Dermis microvascular lymphatic vessel endothelial cell (primary cell): ENCODE results near the gene DIPK1A. TPM values are rescaled to one million over a fixed set of nuclear protein-coding genes. Genes with fewer than 3 reads are reported as not detected.
A peak's percentile ranks its signal among the peaks of the same experiment; 100 is the strongest.

Source experiments
- DNase-seq, 2 donors: peaks; one replicate each; pipeline versions ENCODE4 v3.0.0 to v3.0.0-alpha.2; 2010; ENCODE audit warnings: low read depth in 2 of 2
- total RNA-seq: library from RNA; depleted of rRNA; stranded (reverse); fragments of >200 nt; gene quantifications from 2 replicates; pipeline ENCODE4 v1.2.1, GENCODE V29; 2014

The DIPK1A gene
- total RNA-seq, 1 donor from 2014 or later: 0.13 TPM

GRCh38 chr1:92803140-92803887 lies 157.9 kb downstream of the DIPK1A start:
- DNase-seq: no peak

- no peak for DNase-seq
These were observed 163.3 kb downstream of the DIPK1A start for GRCh38 chr1:92797961-92798360.

DNA sequence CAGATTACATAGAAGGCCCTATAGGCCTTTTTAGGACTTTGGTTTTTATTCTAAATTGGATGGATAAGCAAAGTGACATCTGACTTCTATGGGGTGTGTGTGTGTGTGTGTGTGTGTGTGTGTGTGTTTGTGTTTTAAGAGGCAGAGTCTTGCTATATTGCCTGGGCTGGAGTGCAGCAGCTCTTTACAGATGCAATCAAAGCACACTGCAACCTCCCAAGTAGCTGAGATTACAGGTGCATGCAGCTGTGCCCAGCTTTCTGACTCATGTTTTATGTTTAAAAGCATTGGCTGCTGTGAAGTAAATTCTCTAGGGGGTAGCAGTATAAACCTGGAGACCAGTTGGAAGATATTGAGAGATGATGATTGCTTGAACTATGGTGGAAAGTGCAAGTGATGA lies 164.0 kb downstream of the DIPK1A start:
- no peak for DNase-seq

DNA sequence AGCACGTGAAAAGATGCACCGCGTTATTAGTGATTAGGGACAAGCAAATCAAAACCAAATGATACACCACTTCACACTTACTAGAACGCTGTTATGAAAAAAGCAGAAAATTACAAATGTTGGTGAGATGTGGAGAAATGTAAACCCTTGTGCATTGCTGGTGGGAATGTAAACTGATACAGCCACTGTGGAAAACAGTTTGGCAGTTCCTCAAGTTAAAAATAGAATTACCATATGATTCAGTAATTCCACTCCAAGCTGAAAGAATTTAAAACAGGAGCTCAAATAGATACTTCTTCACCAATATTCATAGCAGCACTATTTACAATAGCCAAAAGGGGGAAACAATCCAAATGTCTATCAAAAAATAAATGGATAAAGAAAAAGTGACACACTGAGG lies 166.1 kb downstream of the DIPK1A start:
- DNase-seq: no peak

DNA sequence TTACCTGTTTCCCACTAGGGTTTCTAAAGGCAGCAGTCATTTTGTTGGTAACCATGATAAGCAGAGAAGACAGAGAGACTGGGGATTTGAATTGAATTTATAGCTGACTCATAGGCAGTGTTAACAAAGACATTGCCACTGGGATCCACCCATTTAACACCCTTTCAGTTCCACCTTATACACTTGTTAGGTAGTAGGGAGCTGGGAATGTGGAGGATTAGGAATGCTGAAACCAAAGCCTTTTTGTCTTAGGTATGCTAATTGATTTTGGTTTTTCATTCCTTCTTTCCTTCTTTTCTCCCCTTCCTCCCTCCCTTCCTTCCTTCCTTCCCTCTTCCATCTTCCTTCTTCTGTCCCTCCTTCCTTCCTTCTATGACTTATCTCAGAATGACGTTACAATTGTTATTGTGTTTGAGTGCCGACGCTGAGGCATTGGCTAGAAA lies 168.9 kb downstream of the DIPK1A start:
- DNase-seq: peak in 1 of 2 donors; percentile 37

Other genes with a start within 250 kb of the DIPK1A start
- gene EVI5, start 176.4 kb downstream of the DIPK1A start, total RNA-seq: 16.8 and 19.4 TPM in 2 replicates
- gene RPL5, start 129.4 kb downstream of the DIPK1A start, total RNA-seq: 1,100 and 1,183 TPM in 2 replicates
- 26.1 and 33.9 TPM in 2 replicates for gene MTF2, start 117.8 kb upstream of the DIPK1A start, total RNA-seq
- 42.6 and 48.2 TPM in 2 replicates for gene TMED5, start 219.0 kb upstream of the DIPK1A start, total RNA-seq
- 3.7 and 5.9 TPM in 2 replicates for gene CCDC18, start 219.3 kb upstream of the DIPK1A start, total RNA-seq